ENCODE data around the gene EPHA3.

Gene EPHA3

GRCh38 chr3:89474333-89475130, 367.1 kb downstream of the EPHA3 start:
- no peak for DNase-seq

GRCh38 chr3:89488800-89489580, 381.6 kb downstream of the EPHA3 start:
- DNase-seq = no peak

GRCh38 chr3:89490129-89490528, 382.7 kb downstream of the EPHA3 start:
- DNase-seq = no peak

- DNase-seq = no peak
Observed at GRCh38 chr3:89494734-89495133, 387.3 kb downstream of the EPHA3 start.

DNA sequence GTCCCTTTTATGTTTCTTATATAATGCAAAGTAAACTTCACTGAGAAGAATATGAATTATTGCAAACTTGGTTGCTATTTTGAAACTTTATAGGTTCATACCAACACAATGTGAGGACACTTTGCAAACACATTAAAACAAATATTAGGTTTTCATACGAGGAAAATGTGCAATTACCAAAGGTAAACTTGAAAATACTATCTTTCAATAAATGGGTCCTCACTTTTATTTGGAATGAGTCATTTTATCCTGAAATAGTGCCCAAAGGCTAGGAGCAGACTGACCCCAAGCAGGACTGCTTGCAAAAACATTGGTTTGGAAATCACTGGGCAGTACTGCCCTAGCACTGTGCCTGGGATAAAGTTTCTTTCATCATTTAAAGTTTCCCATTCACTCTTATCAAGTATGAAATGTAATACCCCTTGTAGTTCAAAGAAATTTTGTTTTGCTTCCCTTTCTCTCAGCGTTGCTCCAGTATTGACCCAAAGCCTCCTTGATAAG, 396.5 kb downstream of the EPHA3 start:
- no peak for DNase-seq

DNA sequence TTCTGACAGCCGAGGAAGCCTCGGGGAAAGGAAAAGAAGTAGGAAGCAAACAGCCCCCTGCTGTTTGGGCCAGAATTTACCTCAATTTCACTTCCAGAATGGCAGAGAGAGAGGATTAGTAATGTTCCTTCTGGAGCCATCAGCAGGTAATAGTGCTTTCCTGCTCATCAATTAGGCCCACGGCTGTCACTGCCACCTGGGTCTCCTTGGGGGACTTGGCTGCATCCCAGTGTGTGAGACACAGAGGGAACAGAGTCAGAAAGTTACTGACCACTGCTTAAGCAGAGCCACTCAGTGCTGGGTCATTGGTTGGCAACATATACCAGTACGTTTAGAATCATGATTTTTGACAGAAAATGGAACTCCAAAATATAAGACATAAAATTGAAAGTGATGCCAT, 397.0 kb downstream of the EPHA3 start:
- DNase-seq = no peak

DNA sequence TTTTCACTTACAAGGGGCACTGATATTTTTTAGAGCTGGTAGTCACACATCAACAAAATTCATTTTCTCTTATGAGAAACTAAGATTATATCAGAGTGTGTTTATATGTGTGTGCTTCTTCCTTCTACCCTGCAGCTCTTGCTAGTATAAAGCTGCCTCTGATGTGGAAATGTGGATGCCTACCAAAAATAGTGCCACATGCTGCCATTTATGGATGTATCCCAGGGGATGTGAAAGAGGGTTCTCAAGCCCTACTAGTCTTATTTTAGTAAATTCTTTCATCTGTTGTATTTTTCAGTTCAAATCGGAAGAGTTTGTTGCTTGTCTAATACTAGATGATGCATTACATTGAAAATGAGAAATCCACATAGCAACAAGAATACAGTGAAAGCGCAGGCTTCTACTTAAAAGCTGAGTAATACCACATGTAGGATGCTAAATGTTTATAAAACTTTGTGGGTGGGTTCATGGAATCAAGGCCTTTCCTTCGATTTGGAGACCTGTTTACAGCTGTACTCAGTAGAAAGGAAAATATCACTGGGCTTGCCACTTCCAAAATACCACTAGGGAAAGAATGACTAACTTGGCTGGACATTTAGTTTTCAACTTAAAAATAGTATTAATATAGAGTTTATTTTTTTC, 399.2 kb downstream of the EPHA3 start:
- DNase-seq = no peak

DNA sequence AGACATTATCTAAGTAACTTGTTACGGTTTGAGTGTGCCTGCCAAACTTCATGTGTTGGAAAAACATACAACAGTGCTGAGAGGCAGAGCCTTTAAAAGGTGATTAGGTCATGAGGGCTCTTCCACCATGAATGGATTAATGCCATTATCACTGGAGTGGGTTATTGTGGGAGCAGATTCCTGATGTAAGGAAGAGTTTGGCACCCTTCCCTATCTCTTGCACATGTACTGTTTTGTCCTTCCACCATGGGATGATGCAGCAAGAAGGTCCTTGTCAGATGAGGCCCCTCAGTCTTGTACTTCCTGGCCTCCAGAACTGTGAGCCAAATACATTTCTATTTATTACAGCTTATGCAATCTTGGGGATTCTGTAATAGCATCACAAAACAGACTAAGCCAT, 413.9 kb downstream of the EPHA3 start:
- no peak for DNase-seq

DNA sequence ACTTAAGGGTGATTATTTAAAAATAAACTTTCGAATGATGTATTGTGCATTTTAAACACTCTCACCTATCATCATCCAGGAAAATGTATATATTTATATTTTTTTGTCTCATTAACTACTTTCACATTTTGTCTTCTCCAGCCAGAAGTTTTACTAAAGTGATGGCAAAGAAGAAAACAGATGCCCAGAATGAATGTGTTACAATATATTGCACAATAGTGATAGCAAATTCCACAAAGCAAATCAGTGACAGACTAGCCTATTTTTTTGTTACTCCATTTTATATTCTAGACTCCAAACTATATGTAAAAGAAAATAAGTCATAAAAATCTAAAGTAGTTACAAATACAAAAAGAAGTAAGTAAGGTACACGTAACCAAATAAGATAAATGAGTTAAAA, 414.7 kb downstream of the EPHA3 start:
- no peak for DNase-seq

GRCh38 chr3:89525609-89526008, 418.2 kb downstream of the EPHA3 start:
- DNase-seq = no peak

GRCh38 chr3:89527736-89528305, 420.4 kb downstream of the EPHA3 start:
- no peak for DNase-seq

All from NCI-H1105 (cell line).